ENCODE results near the gene INSYN1. TPM values are rescaled to one million over a fixed set of nuclear protein-coding genes. Genes with fewer than 3 reads are reported as not detected.
"Not testable (repeated sequence)": the region's sequence is repeated elsewhere in the genome, so short reads cannot be mapped to it uniquely, and the experiment has no call there.

The INSYN1 gene
- total and polyA plus RNA-seq, 2 donors (not counting 3 experiments of a cell fraction or from before 2014, with no cell fraction given): 0.18 to 0.58 TPM

DNA sequence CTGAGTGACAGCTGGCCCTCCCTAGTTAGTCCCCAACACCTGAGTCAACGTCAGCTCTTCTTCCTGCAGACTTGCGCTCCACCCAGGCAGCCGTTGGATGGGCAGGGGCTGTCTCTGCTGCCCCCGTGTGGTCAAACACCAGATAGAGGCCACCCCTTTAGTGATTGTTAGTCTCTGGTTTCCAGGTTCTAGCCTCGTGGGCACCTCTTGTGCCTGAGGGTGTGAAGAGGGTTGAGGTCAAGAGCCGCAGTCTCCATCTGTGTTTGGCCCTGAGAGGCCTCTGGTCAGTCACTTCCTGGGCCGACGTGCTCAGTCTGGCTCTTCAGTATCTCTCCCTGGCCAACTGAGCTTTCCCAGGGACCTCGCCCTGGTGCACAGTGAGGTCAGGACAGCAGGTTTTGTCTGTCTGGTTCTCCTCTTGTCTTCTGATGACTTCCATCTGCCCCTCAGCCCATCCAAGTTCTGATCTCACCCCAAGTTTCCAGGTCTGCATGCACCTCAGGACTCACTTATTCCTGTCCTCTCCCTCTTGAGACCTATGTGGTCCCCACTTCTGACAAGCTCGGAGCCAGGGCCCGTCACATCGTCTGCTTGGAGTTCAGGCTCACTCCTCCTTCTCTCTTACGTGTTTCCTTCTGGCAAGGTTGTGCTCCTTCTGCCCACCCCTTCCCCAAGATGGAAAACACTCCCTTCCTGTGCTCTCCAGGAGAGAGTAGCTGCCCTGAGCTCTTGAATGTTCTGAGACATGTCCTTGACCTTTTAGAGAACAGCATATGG lies 48.1 kb downstream of the INSYN1 start:
- Histone ChIP-seq H3K79me2 (ENCODE audit: control insufficient read depth, insufficient read depth, low read length) (no peaks in the 10 kb centered on the region), H3K27ac (ENCODE audit: insufficient read depth, low read depth, low read length) (no peak overlapping the region), H3K9me1 (replicated peaks; ENCODE audit: control insufficient read depth, extremely low read depth, insufficient read depth, low read length) (no peaks in the 10 kb centered on the region), H3K36me3 (ENCODE audit: control insufficient read depth in 2 of 2, extremely low read depth in 1 of 2, insufficient read depth in 2 of 2, low read length in 2 of 2) (peaks cover 0 to 20% of the 10 kb centered on the region in 2 experiments), H3K4me3 (replicated peaks in 1 of 3; ENCODE audit: insufficient read depth in 1 of 3, low read depth in 1 of 3, low read length in 3 of 3) (no peak overlapping the region), H3K4me2 (ENCODE audit: insufficient read depth, low read length) (no peak overlapping the region), H3K4me1 (ENCODE audit: control insufficient read depth, extremely low read depth, insufficient read depth, low read length) (peaks cover 3% of the 10 kb centered on the region), H2AFZ (ENCODE audit: low read depth, low read length) (no peak overlapping the region), H3K9me3 (replicated peaks; ENCODE audit: control insufficient read depth, insufficient read depth, low read length) (no peaks in the 10 kb centered on the region), H3K9ac (replicated peaks; ENCODE audit: extremely low read depth, insufficient read depth, low read length) (no peak overlapping the region), H3K27me3 (ENCODE audit: control insufficient read depth in 2 of 2, insufficient read depth in 2 of 2, low read length in 2 of 2) (no peaks in the 10 kb centered on the region), H4K20me1 (replicated peaks; ENCODE audit: control insufficient read depth, extremely low read depth, insufficient read depth, low read length) (no peaks in the 10 kb centered on the region)
- ChIA-PET CTCF (interaction anchor here (0.6 to 5.1 kb wide), 48 partner anchors 8 to 464 kb away, joined by 3 to 74 read pairs (median 5); partner anchors contain the start of gene CD276), POLR2A (interaction anchor here (0.5 kb wide), 1 partner anchor 37 kb away, joined by 3 read pairs; no protein-coding TSS in a partner anchor)
- peak; percentile 80 for FAIRE-seq
- no peak for TF ChIP-seq POLR2A (IDR thresholded peaks at IDR 0.05; ENCODE audit: low read depth, low read length)
- TF ChIP-seq, protein P1, sequence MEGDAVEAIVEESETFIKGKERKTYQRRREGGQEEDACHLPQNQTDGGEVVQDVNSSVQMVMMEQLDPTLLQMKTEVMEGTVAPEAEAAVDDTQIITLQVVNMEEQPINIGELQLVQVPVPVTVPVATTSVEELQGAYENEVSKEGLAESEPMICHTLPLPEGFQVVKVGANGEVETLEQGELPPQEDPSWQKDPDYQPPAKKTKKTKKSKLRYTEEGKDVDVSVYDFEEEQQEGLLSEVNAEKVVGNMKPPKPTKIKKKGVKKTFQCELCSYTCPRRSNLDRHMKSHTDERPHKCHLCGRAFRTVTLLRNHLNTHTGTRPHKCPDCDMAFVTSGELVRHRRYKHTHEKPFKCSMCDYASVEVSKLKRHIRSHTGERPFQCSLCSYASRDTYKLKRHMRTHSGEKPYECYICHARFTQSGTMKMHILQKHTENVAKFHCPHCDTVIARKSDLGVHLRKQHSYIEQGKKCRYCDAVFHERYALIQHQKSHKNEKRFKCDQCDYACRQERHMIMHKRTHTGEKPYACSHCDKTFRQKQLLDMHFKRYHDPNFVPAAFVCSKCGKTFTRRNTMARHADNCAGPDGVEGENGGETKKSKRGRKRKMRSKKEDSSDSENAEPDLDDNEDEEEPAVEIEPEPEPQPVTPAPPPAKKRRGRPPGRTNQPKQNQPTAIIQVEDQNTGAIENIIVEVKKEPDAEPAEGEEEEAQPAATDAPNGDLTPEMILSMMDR (IDR thresholded peaks at IDR 0.05; ENCODE audit: extremely low read depth in 1 of 2, insufficient read depth in 1 of 2, low read depth in 1 of 2, low read length in 2 of 2): peak; percentile 90 to 91
- DNase-seq (ENCODE audit: low read depth, low spot score): peak; percentile 52
- no TSS peak for BruUV-seq (replicated peaks)
- dilution Hi-C loops (cut with MboI; ENCODE audit: extremely low pct_ligation_motif_present, low sequenced_read_pairs) (no loop called here), intact Hi-C loops (cut with micrococcal nuclease) (no loop called here)

DNA sequence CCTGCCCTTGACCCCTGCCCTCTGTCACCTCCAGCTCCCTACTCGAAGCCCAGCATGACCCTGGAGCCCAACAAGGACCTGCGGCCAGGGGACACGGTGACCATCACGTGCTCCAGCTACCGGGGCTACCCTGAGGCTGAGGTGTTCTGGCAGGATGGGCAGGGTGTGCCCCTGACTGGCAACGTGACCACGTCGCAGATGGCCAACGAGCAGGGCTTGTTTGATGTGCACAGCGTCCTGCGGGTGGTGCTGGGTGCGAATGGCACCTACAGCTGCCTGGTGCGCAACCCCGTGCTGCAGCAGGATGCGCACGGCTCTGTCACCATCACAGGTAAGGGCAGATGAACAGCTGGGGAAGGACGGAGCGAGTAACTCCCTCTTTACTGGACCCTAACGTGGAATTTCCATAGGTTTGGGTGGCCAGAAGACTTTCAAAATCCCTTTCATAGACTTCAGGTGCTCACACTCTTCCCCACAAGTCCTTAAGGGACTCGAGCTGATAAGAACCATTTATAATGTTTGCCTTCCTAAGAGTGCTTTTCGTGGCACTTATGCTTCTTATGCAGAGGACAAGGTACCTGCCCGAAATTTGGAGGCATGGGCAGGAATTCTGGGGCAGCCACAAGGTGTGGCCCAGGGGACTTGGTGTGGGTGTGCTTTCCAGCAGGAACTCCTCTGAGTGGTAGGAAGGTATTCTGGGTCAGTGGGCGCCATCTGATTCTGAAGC lies 48.8 kb downstream of the INSYN1 start:
- CTCF ChIA-PET: interaction anchor here (0.6 to 5.1 kb wide), 44 partner anchors 7 to 463 kb away, joined by 3 to 74 read pairs (median 5); partner anchors contain the start of gene CD276
- H3K4me2 ChIP-seq (ENCODE audit: insufficient read depth, low read length); DNase-seq (ENCODE audit: low read depth, low spot score); H3K9me3 ChIP-seq (replicated peaks; ENCODE audit: control insufficient read depth, insufficient read depth, low read length); H3K4me1 ChIP-seq (ENCODE audit: control insufficient read depth, extremely low read depth, insufficient read depth, low read length); dilution Hi-C loops (cut with MboI; ENCODE audit: extremely low pct_ligation_motif_present, low sequenced_read_pairs); FAIRE-seq; H2AFZ ChIP-seq (ENCODE audit: low read depth, low read length); H3K27me3 ChIP-seq (ENCODE audit: control insufficient read depth in 2 of 2, insufficient read depth in 2 of 2, low read length in 2 of 2); H3K9ac ChIP-seq (replicated peaks; ENCODE audit: extremely low read depth, insufficient read depth, low read length); H3K4me3 ChIP-seq (replicated peaks in 1 of 3; ENCODE audit: insufficient read depth in 1 of 3, low read depth in 1 of 3, low read length in 3 of 3); H3K27ac ChIP-seq (ENCODE audit: insufficient read depth, low read depth, low read length); H3K79me2 ChIP-seq (ENCODE audit: control insufficient read depth, insufficient read depth, low read length); H4K20me1 ChIP-seq (replicated peaks; ENCODE audit: control insufficient read depth, extremely low read depth, insufficient read depth, low read length); intact Hi-C loops (cut with micrococcal nuclease); H3K9me1 ChIP-seq (replicated peaks; ENCODE audit: control insufficient read depth, extremely low read depth, insufficient read depth, low read length); BruUV-seq (replicated peaks): not testable (repeated sequence)
- POLR2A ChIA-PET: interaction anchor here (0.5 kb wide), 1 partner anchor 36 kb away, joined by 3 read pairs; no protein-coding TSS in a partner anchor
- peaks cover 0 to 17% of the 10 kb centered on the region in 2 experiments for H3K36me3 ChIP-seq (ENCODE audit: control insufficient read depth in 2 of 2, extremely low read depth in 1 of 2, insufficient read depth in 2 of 2, low read length in 2 of 2)

DNA sequence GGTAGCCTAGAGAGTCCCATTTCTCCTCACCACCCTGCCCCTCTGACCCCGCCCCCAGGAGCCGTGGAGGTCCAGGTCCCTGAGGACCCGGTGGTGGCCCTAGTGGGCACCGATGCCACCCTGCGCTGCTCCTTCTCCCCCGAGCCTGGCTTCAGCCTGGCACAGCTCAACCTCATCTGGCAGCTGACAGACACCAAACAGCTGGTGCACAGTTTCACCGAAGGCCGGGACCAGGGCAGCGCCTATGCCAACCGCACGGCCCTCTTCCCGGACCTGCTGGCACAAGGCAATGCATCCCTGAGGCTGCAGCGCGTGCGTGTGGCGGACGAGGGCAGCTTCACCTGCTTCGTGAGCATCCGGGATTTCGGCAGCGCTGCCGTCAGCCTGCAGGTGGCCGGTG lies 49.5 kb downstream of the INSYN1 start:
- CTCF ChIA-PET: interaction anchor here (0.9 to 5.1 kb wide), 5 partner anchors 15 to 463 kb away, joined by 4 to 74 read pairs (median 7); no protein-coding TSS in a partner anchor
- dilution Hi-C loops (cut with MboI; ENCODE audit: extremely low pct_ligation_motif_present, low sequenced_read_pairs); H4K20me1 ChIP-seq (replicated peaks; ENCODE audit: control insufficient read depth, extremely low read depth, insufficient read depth, low read length); BruUV-seq (replicated peaks); H2AFZ ChIP-seq (ENCODE audit: low read depth, low read length); H3K79me2 ChIP-seq (ENCODE audit: control insufficient read depth, insufficient read depth, low read length); H3K9ac ChIP-seq (replicated peaks; ENCODE audit: extremely low read depth, insufficient read depth, low read length); POLR2A ChIA-PET; H3K9me1 ChIP-seq (replicated peaks; ENCODE audit: control insufficient read depth, extremely low read depth, insufficient read depth, low read length); H3K4me2 ChIP-seq (ENCODE audit: insufficient read depth, low read length); FAIRE-seq; H3K4me1 ChIP-seq (ENCODE audit: control insufficient read depth, extremely low read depth, insufficient read depth, low read length); H3K4me3 ChIP-seq (replicated peaks in 1 of 3; ENCODE audit: insufficient read depth in 1 of 3, low read depth in 1 of 3, low read length in 3 of 3); intact Hi-C loops (cut with micrococcal nuclease); H3K27me3 ChIP-seq (ENCODE audit: control insufficient read depth in 2 of 2, insufficient read depth in 2 of 2, low read length in 2 of 2); DNase-seq (ENCODE audit: low read depth, low spot score); H3K9me3 ChIP-seq (replicated peaks; ENCODE audit: control insufficient read depth, insufficient read depth, low read length); H3K27ac ChIP-seq (ENCODE audit: insufficient read depth, low read depth, low read length): not testable (repeated sequence)
- H3K36me3 ChIP-seq (ENCODE audit: control insufficient read depth in 2 of 2, extremely low read depth in 1 of 2, insufficient read depth in 2 of 2, low read length in 2 of 2): peaks cover 0 to 17% of the 10 kb centered on the region in 2 experiments

All from endothelial cell of umbilical vein (primary cell).